BJ (cell line): ENCODE results near the gene FBXO8. TPM values are rescaled to one million over a fixed set of nuclear protein-coding genes. Genes with fewer than 3 reads are reported as not detected.

Experiments used
- CTCF ChIA-PET: fragments of 350-600 bp; formaldehyde crosslinking; extraction: SDS; loops from one replicate; lab custom pipeline; 2021; ENCODE audit warnings: antibody characterized with exemption, inconsistent platforms; lab: Yijun Ruan, JAX
- POLR2A ChIA-PET: fragments of 300-600 bp; sonication (Branson Sonifier 250); formaldehyde crosslinking; extraction: SDS; loops from one replicate; lab custom pipeline; 2021; ENCODE audit warnings: antibody characterized with exemption; lab: Charles Lee
- DNase-seq: peaks from one replicate; pipeline ENCODE4 v3.0.0-alpha.2; 2011; ENCODE audit warnings: low read depth
- H3K27me3 ChIP-seq: 2 replicates; pipeline ENCODE4 v1.6.0; 2011; ENCODE audit warnings: low read length; ENCODE audit not compliant: control insufficient read depth, insufficient read depth
- H3K36me3 ChIP-seq: 2 replicates; pipeline ENCODE4 v1.5.1; 2011; ENCODE audit warnings: low read length; ENCODE audit not compliant: control insufficient read depth, insufficient read depth
- H3K4me3 ChIP-seq: 2 replicates; pipeline ENCODE4 v1.5.1; 2011; ENCODE audit warnings: low read depth, mild to moderate bottlenecking, control low read depth, low read length
- polyA plus RNA-seq: library from polyadenylated mRNA; depleted of rRNA; stranded (reverse); fragments of >200 nt; gene quantifications from 2 replicates; pipeline ENCODE4 v1.2.3, GENCODE V29; 2011
- TF ChIP-seq, protein P1 (sequence below): IDR thresholded peaks from 2 replicates; pipeline ENCODE4 v1.5.1; 2011; ENCODE audit warnings: low read depth, mild to moderate bottlenecking, control low read depth, inconsistent platforms, low read length, moderate library complexity; ENCODE audit not compliant: insufficient read depth

FBXO8 gene
- polyA plus RNA-seq, 1 experiment = 19.5 TPM

GRCh38 chr4:174214101-174214878 is 69.2 kb downstream of the FBXO8 start:
- POLR2A ChIA-PET = no interaction called here
- Histone ChIP-seq H3K27me3 (peaks cover 42% of the 10 kb centered on the region), H3K4me3 (no peak overlapping the region), H3K36me3 (no peaks in the 10 kb centered on the region)
- TF ChIP-seq, protein P1, sequence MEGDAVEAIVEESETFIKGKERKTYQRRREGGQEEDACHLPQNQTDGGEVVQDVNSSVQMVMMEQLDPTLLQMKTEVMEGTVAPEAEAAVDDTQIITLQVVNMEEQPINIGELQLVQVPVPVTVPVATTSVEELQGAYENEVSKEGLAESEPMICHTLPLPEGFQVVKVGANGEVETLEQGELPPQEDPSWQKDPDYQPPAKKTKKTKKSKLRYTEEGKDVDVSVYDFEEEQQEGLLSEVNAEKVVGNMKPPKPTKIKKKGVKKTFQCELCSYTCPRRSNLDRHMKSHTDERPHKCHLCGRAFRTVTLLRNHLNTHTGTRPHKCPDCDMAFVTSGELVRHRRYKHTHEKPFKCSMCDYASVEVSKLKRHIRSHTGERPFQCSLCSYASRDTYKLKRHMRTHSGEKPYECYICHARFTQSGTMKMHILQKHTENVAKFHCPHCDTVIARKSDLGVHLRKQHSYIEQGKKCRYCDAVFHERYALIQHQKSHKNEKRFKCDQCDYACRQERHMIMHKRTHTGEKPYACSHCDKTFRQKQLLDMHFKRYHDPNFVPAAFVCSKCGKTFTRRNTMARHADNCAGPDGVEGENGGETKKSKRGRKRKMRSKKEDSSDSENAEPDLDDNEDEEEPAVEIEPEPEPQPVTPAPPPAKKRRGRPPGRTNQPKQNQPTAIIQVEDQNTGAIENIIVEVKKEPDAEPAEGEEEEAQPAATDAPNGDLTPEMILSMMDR = no peak
- no peak for DNase-seq
- CTCF ChIA-PET = no interaction called here

DNA sequence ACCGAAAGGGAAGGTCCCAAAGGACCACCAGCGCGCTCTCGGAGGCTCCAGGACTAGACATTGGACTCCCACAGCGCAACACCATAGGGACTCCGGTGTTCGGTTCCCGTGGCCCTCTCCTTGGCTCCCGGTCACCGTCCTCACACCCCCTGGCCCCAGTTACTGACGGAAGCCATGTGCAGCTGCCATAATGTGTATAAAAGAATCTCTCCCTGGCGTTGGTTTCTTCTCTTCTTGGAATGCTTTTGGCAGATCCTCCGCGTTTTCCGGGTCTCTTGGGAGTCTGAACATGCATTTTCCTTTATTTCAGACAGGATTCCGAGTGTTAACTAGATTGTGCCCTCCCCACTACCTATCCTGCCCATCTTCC is 69.8 kb downstream of the FBXO8 start:
- peaks cover 42% of the 10 kb centered on the region for H3K27me3 ChIP-seq
- no peak overlapping the region for H3K4me3 ChIP-seq
- ChIA-PET POLR2A (no interaction called here), CTCF (interaction anchor here (1.2 kb wide), 1 partner anchor 8 kb away, joined by 4 read pairs; no protein-coding TSS in a partner anchor)
- no peak for DNase-seq
- H3K36me3 ChIP-seq = no peaks in the 10 kb centered on the region
- TF ChIP-seq, protein P1 = no peak

GRCh38 chr4:174212061-174212460 is 71.4 kb downstream of the FBXO8 start:
- Histone ChIP-seq H3K36me3 (no peaks in the 10 kb centered on the region), H3K27me3 (peaks cover 36% of the 10 kb centered on the region), H3K4me3 (no peak overlapping the region)
- CTCF ChIA-PET = interaction anchor here (1.4 to 1.8 kb wide), 2 partner anchors 9 to 54 kb away, joined by 4 to 5 read pairs; no protein-coding TSS in a partner anchor
- TF ChIP-seq, protein P1 = no peak
- POLR2A ChIA-PET = no interaction called here
- no peak for DNase-seq

DNA sequence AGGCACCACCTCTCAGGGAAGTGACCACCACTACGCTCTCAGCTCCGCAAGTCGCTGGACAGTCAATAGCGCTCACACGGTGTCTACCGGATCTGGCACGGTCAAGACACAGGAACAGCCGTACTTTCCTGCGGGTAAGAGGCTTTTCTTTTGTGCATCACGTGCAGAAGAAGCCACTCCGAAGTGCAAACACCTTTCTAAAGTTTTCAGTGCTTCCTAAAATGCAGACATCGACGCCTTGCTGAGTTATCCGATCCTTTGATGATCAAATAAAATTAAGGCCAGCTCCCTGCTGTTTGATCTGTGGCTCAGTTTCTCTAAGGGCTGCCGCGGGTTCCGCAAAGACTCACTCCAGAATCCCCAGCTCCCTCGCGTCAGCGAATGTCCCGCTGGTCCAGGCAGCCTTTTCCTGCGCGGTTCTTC is 71.8 kb downstream of the FBXO8 start:
- DNase-seq = no peak
- CTCF ChIA-PET = interaction anchor here (1.4 to 1.8 kb wide), 2 partner anchors 9 to 55 kb away, joined by 4 to 5 read pairs; no protein-coding TSS in a partner anchor
- Histone ChIP-seq H3K27me3 (peaks cover 32% of the 10 kb centered on the region), H3K36me3 (no peaks in the 10 kb centered on the region), H3K4me3 (no peak overlapping the region)
- TF ChIP-seq, protein P1 = no peak
- POLR2A ChIA-PET = no interaction called here

- peaks cover 27% of the 10 kb centered on the region for H3K27me3 ChIP-seq
Observed at GRCh38 chr4:174210952-174211490, 72.4 kb downstream of the FBXO8 start.

More at GRCh38 chr4:174210952-174211490, 72.4 kb downstream of the FBXO8 start:
- DNase-seq = no peak
- TF ChIP-seq, protein P1 = no peak
- no peaks in the 10 kb centered on the region for H3K36me3 ChIP-seq
- ChIA-PET POLR2A (interaction anchor here (0.6 kb wide), 1 partner anchor 1027 kb away, joined by 3 read pairs; no protein-coding TSS in a partner anchor), CTCF (interaction anchor here (0.6 to 1.8 kb wide), 3 partner anchors 8 to 717 kb away, joined by 3 to 5 read pairs (median 4); no protein-coding TSS in a partner anchor)
- H3K4me3 ChIP-seq = no peak overlapping the region
